ENCODE measurements around the gene GALNTL6. TPM values are rescaled to one million over a fixed set of nuclear protein-coding genes. Genes with fewer than 3 reads are reported as not detected.

Gene GALNTL6
- total and polyA plus RNA-seq, 9 of the 15 experiments (the other 6 are each of a cell fraction or from before 2014, with no cell fraction given): 0.18 to 0.50 (median 0.29) TPM

DNA sequence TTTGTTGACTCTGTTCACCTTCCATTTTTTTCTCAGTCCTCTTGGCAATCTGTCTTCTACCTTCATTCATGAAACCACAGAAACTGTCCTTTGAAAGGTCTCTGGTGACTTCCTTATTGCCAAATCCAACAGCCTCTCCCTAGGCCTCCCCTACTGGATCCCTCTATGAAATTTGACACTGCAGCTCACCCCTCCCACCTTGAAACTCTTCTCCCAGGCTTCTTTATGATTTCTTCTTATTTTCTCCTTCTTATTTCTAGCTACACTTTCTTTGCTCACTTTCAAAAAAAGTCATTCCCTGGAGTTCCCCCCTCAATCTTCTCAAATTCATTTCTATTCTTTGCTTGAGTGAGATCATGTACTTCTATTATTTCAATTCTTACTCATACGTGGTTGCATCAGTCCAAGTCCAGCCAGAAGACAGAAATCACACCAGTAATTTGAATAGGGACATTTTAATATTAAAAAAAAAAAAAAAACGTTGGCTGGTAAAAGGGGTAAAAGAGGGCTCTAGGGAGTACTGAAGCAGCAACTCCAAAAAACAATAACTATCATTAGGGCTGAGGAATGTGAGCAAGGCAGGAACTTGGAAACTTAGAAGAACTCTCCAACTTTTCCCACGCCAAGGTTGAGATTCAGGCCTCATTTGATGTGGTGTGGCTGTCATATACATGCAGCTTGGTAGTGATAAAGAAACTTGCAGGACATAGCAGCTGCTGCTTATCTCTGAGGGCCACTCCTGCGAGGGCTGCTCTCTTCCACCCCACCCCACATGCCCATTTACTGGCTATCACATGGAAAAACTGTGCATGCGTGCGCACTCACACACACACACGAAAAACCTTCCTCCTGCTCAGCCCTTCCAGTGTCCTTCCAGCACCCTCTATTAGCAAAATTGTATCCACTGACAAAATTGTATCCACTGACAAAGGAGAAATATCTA, 1185.6 kb downstream of the GALNTL6 start (continued):
- TF ChIP-seq, protein P1, sequence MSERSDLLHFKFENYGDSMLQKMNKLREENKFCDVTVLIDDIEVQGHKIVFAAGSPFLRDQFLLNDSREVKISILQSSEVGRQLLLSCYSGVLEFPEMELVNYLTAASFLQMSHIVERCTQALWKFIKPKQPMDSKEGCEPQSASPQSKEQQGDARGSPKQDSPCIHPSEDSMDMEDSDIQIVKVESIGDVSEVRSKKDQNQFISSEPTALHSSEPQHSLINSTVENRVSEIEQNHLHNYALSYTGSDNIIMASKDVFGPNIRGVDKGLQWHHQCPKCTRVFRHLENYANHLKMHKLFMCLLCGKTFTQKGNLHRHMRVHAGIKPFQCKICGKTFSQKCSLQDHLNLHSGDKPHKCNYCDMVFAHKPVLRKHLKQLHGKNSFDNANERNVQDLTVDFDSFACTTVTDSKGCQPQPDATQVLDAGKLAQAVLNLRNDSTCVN (CRISPR knock-in tag; IDR thresholded peaks at IDR 0.05): 0 out of 2 replicates have a peak, but pooled peaks have one; percentile 52
- TF ChIP-seq, protein P2, sequence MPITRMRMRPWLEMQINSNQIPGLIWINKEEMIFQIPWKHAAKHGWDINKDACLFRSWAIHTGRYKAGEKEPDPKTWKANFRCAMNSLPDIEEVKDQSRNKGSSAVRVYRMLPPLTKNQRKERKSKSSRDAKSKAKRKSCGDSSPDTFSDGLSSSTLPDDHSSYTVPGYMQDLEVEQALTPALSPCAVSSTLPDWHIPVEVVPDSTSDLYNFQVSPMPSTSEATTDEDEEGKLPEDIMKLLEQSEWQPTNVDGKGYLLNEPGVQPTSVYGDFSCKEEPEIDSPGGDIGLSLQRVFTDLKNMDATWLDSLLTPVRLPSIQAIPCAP (CRISPR knock-in tag; IDR thresholded peaks at IDR 0.05; ENCODE audit: borderline replicate concordance): no peak
- TF ChIP-seq EP400 (IDR thresholded peaks at IDR 0.05) (peak; percentile 57), ZNF668 (CRISPR knock-in tag; IDR thresholded peaks at IDR 0.05) (no peak), THRAP3 (IDR thresholded peaks at IDR 0.05; ENCODE audit: borderline replicate concordance) (no peak), CREB1 (IDR thresholded peaks at IDR 0.05) (peak; percentile 73), CREB1 (CRISPR knock-in tag; IDR thresholded peaks at IDR 0.05) (peak; percentile 37; the same call in 1 of the 2 replicates), KLF6 (CRISPR knock-in tag; IDR thresholded peaks at IDR 0.05; ENCODE audit: borderline replicate concordance) (0 out of 2 replicates have a peak, but pooled peaks have one; percentile 29), FOXM1 (IDR thresholded peaks at IDR 0.05; ENCODE audit: low read depth) (peak; percentile 86), FOXM1 (CRISPR knock-in tag; IDR thresholded peaks at IDR 0.05; ENCODE audit: low read depth) (no peak), MECOM (CRISPR knock-in tag; IDR thresholded peaks at IDR 0.05) (0 out of 2 replicates have a peak, but pooled peaks have one; percentile 38), DMBX1 (CRISPR knock-in tag; IDR thresholded peaks at IDR 0.05; ENCODE audit: borderline replicate concordance) (0 out of 2 replicates have a peak, but pooled peaks have one; percentile 50), ZKSCAN8 (CRISPR knock-in tag; IDR thresholded peaks at IDR 0.05) (peak; percentile 82; the same call in 1 of the 2 replicates), MYNN (IDR thresholded peaks at IDR 0.05) (peak; percentile 89), MYNN (CRISPR knock-in tag; IDR thresholded peaks at IDR 0.05) (no peak), ZNF436 (CRISPR knock-in tag; IDR thresholded peaks at IDR 0.05) (no peak), LARP7 (IDR thresholded peaks at IDR 0.05) (peak; percentile 33; the same call in 1 of the 2 replicates), SMARCC2 (IDR thresholded peaks at IDR 0.05; ENCODE audit: low read depth) (peak; percentile 86), NFXL1 (CRISPR knock-in tag; IDR thresholded peaks at IDR 0.05) (no peak), NRF1 (conservative IDR thresholded peaks at IDR 0.05 in 1 of 2, IDR thresholded peaks at IDR 0.05 in 1 of 2) (peak; percentile 90 to 92), SOX6 (IDR thresholded peaks at IDR 0.05) (peak; percentile 94), ZSCAN32 (CRISPR knock-in tag; IDR thresholded peaks at IDR 0.05) (no peak), HMG20A (CRISPR knock-in tag; conservative IDR thresholded peaks at IDR 0.05) (no peak), ZC3H8 (IDR thresholded peaks at IDR 0.05) (no peak)
- TF ChIP-seq, protein P3, sequence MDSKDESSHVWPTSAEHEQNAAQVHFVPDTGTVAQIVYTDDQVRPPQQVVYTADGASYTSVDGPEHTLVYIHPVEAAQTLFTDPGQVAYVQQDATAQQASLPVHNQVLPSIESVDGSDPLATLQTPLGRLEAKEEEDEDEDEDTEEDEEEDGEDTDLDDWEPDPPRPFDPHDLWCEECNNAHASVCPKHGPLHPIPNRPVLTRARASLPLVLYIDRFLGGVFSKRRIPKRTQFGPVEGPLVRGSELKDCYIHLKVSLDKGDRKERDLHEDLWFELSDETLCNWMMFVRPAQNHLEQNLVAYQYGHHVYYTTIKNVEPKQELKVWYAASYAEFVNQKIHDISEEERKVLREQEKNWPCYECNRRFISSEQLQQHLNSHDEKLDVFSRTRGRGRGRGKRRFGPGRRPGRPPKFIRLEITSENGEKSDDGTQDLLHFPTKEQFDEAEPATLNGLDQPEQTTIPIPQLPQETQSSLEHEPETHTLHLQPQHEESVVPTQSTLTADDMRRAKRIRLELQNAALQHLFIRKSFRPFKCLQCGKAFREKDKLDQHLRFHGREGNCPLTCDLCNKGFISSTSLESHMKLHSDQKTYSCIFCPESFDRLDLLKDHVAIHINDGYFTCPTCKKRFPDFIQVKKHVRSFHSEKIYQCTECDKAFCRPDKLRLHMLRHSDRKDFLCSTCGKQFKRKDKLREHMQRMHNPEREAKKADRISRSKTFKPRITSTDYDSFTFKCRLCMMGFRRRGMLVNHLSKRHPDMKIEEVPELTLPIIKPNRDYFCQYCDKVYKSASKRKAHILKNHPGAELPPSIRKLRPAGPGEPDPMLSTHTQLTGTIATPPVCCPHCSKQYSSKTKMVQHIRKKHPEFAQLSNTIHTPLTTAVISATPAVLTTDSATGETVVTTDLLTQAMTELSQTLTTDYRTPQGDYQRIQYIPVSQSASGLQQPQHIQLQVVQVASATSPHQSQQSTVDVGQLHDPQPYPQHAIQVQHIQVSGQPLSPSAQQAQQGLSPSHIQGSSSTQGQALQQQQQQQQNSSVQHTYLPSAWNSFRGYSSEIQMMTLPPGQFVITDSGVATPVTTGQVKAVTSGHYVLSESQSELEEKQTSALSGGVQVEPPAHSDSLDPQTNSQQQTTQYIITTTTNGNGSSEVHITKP (IDR thresholded peaks at IDR 0.05; ENCODE audit: partially characterized antibody): peak; percentile 23

Data from K562 (cell line).